Dendritic cell treated with granulocyte-macrophage colony-stimulating factor and Interleukin-4, amounts not matched to agents 40 ng/mL and 50 ng/mL, for 4 days (primary cell): ENCODE results near the gene TRMT6.

Experiments used
- H3K27ac Mint-ChIP-seq: one replicate; pipeline ENCODE4 v1.8.0; 2022; ENCODE audit warnings: mild to moderate bottlenecking, mixed read lengths
- H3K27me3 Mint-ChIP-seq: one replicate; pipeline ENCODE4 v1.8.0; 2022; ENCODE audit warnings: mild to moderate bottlenecking, mixed read lengths
- H3K36me3 Mint-ChIP-seq: one replicate; pipeline ENCODE4 v1.8.0; 2022; ENCODE audit warnings: low read depth, mixed read lengths
- H3K4me1 Mint-ChIP-seq: one replicate; pipeline ENCODE4 v1.8.0; 2022; ENCODE audit warnings: low read depth, mixed read lengths
- H3K4me3 Mint-ChIP-seq: one replicate; pipeline ENCODE4 v1.8.0; 2022; ENCODE audit warnings: mild to moderate bottlenecking, moderate library complexity, mixed read lengths
- H3K9me3 Mint-ChIP-seq: one replicate; pipeline ENCODE4 v1.8.0; 2022; ENCODE audit warnings: mixed read lengths
- intact Hi-C: fragments of 100-400 bp; cut with micrococcal nuclease; formaldehyde crosslinking; loops from one replicate; pipeline ENCODE4 v1.15.0; 2022

Gene TRMT6

DNA sequence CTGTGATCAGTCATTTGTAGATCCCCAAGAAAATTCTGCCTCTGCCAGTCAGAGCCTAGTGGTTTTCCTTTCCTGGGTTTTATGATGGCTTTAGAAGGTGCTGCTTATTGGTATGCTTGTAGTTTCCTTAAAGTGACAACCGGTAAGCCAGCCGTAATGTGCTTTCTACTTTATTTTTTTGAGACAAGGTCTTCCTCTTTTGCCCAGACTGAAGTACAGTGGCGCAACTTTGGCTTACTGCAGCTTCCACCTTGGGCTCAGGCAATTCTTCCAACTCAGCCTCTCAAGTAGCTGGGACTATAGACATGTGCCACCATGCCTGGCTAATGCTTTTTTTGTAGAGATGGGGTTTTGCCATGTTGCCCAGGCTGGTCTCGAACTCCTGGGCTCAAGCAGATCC lies 23.6 kb upstream of the TRMT6 start:
- Mint-ChIP-seq H3K9me3 (no peaks in the 10 kb centered on the region), H3K4me1 (no peaks in the 10 kb centered on the region), H3K4me3 (no peak overlapping the region), H3K27ac (no peak overlapping the region), H3K36me3 (peaks cover 14% of the 10 kb centered on the region), H3K27me3 (no peaks in the 10 kb centered on the region)
- intact Hi-C loops, result no loop called here

GRCh38 chr20:5973172-5973571 lies 22.8 kb upstream of the TRMT6 start:
- Mint-ChIP-seq H3K4me1 (no peaks in the 10 kb centered on the region), H3K4me3 (no peak overlapping the region), H3K36me3 (peaks cover 7% of the 10 kb centered on the region), H3K27me3 (no peaks in the 10 kb centered on the region), H3K27ac (no peak overlapping the region), H3K9me3 (no peaks in the 10 kb centered on the region)
- intact Hi-C loops, result no loop called here

DNA sequence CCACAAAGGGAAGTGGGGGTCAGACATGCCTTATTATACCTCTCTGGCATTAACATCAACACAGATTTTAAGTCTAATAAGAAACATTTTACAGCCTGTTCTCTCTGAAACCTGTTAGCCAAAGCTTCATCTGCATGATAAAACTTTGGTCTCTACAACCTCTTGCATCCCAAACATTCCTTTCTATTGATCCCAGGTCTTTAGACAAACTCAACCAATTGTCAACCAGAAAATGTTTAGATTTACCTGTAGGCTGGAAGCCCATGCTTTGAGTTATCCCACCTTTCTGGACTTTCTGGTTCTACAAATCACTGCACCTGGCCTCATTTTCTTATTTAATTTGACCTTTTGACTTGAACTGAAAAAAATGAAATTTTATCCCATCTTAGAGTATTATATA lies 20.9 kb upstream of the TRMT6 start:
- intact Hi-C loops, result no loop called here
- no peak overlapping the region for H3K4me3 Mint-ChIP-seq
- H3K36me3 Mint-ChIP-seq, result peaks cover 17% of the 10 kb centered on the region
- H3K27me3 Mint-ChIP-seq, result no peaks in the 10 kb centered on the region
- no peaks in the 10 kb centered on the region for H3K4me1 Mint-ChIP-seq
- H3K27ac Mint-ChIP-seq, result no peak overlapping the region
- H3K9me3 Mint-ChIP-seq, result no peaks in the 10 kb centered on the region

DNA sequence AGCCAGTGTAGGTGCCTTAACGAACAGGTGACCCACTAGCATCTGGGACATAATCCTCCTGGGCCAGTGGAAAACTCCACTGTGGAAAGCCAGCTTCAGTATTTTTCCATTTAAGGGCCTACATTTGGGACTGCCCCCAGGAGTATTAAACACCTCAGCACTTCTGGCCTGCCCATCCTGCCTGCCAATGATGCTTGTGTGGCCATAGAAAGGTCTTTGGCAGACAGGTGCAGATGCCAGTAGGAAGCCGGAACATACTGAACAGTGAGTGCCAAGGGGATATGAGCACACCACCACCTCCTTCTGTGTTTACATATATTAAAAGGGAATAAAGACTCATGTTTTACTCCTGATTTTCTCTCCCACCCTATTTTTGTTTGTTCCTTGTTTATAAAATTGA lies 20.0 kb upstream of the TRMT6 start:
- H3K27me3 Mint-ChIP-seq, result no peaks in the 10 kb centered on the region
- H3K9me3 Mint-ChIP-seq, result no peaks in the 10 kb centered on the region
- H3K36me3 Mint-ChIP-seq, result peaks cover 18% of the 10 kb centered on the region
- H3K27ac Mint-ChIP-seq, result no peak overlapping the region
- no peaks in the 10 kb centered on the region for H3K4me1 Mint-ChIP-seq
- H3K4me3 Mint-ChIP-seq, result no peak overlapping the region
- intact Hi-C loops, result no loop called here

- intact Hi-C loops, result no loop called here
Measured at GRCh38 chr20:5969940-5970339, 19.6 kb upstream of the TRMT6 start.

GRCh38 chr20:5969348-5969935 lies 19.1 kb upstream of the TRMT6 start:
- no peaks in the 10 kb centered on the region for H3K9me3 Mint-ChIP-seq
- intact Hi-C loops, result no loop called here
- no peaks in the 10 kb centered on the region for H3K27me3 Mint-ChIP-seq
- no peak overlapping the region for H3K27ac Mint-ChIP-seq
- H3K36me3 Mint-ChIP-seq, result peaks cover 28% of the 10 kb centered on the region
- H3K4me3 Mint-ChIP-seq, result no peak overlapping the region
- no peaks in the 10 kb centered on the region for H3K4me1 Mint-ChIP-seq

More at GRCh38 chr20:5969940-5970339, 19.6 kb upstream of the TRMT6 start:
- H3K27ac Mint-ChIP-seq, result no peak overlapping the region
- H3K4me1 Mint-ChIP-seq, result no peaks in the 10 kb centered on the region
- H3K27me3 Mint-ChIP-seq, result no peaks in the 10 kb centered on the region
- peaks cover 23% of the 10 kb centered on the region for H3K36me3 Mint-ChIP-seq
- H3K9me3 Mint-ChIP-seq, result no peaks in the 10 kb centered on the region
- H3K4me3 Mint-ChIP-seq, result no peak overlapping the region

DNA sequence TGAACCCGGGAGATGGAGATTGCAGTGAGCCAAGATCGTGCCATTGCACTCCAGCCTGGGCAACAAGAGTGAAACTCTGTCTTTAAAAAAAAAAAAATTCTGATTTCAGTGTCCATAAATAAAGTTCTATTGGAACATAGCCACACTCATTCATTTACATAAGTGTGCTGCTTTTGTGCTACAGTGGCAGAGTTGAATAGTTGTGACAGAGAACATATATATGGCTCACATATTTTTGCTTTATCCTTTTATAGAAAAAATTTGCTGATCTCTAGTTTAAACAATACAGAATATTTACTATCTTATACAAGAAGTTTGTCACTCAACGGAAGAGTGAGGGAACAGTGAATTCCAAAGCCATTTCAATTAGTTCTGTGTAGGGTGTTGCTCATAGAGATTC lies 18.1 kb upstream of the TRMT6 start:
- intact Hi-C loops, result no loop called here
- Mint-ChIP-seq H3K4me3 (no peak overlapping the region), H3K9me3 (no peaks in the 10 kb centered on the region), H3K27me3 (no peaks in the 10 kb centered on the region), H3K4me1 (no peaks in the 10 kb centered on the region), H3K36me3 (peaks cover 29% of the 10 kb centered on the region), H3K27ac (no peak overlapping the region)

DNA sequence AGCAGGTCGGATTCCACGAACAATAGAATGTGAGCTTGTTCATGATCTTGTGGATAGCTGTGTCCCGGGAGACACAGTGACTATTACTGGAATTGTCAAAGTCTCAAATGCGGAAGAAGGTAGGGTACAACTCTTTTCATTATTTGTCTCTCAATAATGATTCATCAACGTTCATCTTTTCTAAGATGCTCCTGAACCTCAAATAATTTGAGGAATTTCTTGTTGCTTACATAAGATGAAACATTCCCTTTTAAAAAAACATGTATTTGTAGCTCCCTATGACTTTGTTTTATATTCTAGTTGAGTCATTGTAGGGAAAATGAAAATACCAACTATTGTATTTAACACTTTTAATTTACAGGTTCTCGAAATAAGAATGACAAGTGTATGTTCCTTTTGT lies 17.1 kb upstream of the TRMT6 start:
- H3K27me3 Mint-ChIP-seq, result no peaks in the 10 kb centered on the region
- no peak overlapping the region for H3K27ac Mint-ChIP-seq
- H3K36me3 Mint-ChIP-seq, result peaks cover 29% of the 10 kb centered on the region
- H3K9me3 Mint-ChIP-seq, result no peaks in the 10 kb centered on the region
- H3K4me3 Mint-ChIP-seq, result no peak overlapping the region
- intact Hi-C loops, result no loop called here
- no peaks in the 10 kb centered on the region for H3K4me1 Mint-ChIP-seq

- H3K4me3 Mint-ChIP-seq, result peak overlapping the region; percentile 93
- H3K9me3 Mint-ChIP-seq, result no peaks in the 10 kb centered on the region
- no peaks in the 10 kb centered on the region for H3K27me3 Mint-ChIP-seq
- H3K27ac Mint-ChIP-seq, result peak overlapping the region; percentile 88
- intact Hi-C loops, result loop anchor here (10.0 kb wide), 1 partner anchor 415 kb away; no protein-coding TSS in a partner anchor
- H3K4me1 Mint-ChIP-seq, result peaks cover 47% of the 10 kb centered on the region
- peaks cover 50% of the 10 kb centered on the region for H3K36me3 Mint-ChIP-seq
Measured at GRCh38 chr20:5949943-5950270, 426 bp downstream of the TRMT6 start.

DNA sequence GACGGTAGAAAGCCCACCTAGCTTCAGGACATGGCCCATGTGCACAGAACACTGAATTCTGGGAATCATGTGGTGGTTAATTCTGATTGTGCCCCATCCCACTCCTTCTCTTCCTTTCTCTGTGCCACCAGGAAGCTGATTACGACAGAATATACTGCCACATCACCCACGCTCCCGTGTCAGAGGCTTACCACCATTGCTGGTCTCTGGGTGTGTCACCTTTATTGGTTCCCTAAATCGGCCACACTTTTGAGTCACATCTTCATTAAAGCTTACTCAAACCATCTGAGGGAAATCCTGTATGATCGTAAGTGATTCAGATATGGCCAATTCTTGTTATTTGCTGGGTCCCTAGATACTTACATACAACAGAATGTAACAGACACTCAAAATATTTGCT lies 3.1 kb downstream of the TRMT6 start:
- H3K9me3 Mint-ChIP-seq, result no peaks in the 10 kb centered on the region
- peak overlapping the region; percentile 96 for H3K27ac Mint-ChIP-seq
- peaks cover 75% of the 10 kb centered on the region for H3K36me3 Mint-ChIP-seq
- H3K4me1 Mint-ChIP-seq, result peaks cover 50% of the 10 kb centered on the region
- no peaks in the 10 kb centered on the region for H3K27me3 Mint-ChIP-seq
- H3K4me3 Mint-ChIP-seq, result peak overlapping the region; percentile 58
- intact Hi-C loops, result loop anchor here (10.0 kb wide), 1 partner anchor 412 kb away; no protein-coding TSS in a partner anchor

GRCh38 chr20:5945963-5946362 lies 4.4 kb downstream of the TRMT6 start:
- Mint-ChIP-seq H3K27ac (peak overlapping the region; percentile 96), H3K36me3 (peaks cover 88% of the 10 kb centered on the region), H3K4me3 (no peak overlapping the region), H3K9me3 (no peaks in the 10 kb centered on the region), H3K27me3 (no peaks in the 10 kb centered on the region), H3K4me1 (peaks cover 45% of the 10 kb centered on the region)
- intact Hi-C loops, result loop anchor here (10.0 kb wide), 1 partner anchor 411 kb away; no protein-coding TSS in a partner anchor

DNA sequence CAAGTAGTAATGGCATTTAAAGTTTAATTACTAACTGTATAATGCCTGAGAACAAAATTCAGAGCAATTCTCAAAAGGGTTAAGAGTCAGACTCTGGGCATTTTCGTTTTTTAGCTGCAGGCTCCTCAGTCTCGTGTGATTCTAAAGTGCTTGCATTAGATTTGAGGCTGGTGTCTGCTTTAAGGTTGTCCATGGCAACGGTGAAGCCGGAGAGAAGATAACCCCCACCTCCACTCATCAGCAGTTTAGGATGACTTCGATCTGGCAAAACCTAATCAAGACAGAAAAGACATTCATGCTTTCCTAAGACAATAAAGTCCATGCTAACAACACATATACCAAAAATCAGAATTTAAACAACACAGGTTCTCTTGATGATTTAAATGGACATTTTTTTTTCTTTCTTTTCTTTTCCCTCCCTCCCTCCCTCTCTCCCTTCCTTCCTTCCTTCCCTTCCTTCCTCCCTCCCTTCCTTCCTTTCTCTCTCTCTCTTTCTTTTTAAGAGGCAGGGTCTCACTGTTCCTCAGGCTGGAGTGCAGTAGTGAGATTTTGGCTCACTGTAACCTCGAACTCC lies 11.8 kb downstream of the TRMT6 start:
- H3K9me3 Mint-ChIP-seq, result no peaks in the 10 kb centered on the region
- intact Hi-C loops, result no loop called here
- H3K4me3 Mint-ChIP-seq, result no peak overlapping the region
- peaks cover 6% of the 10 kb centered on the region for H3K4me1 Mint-ChIP-seq
- H3K36me3 Mint-ChIP-seq, result peaks cover 59% of the 10 kb centered on the region
- no peaks in the 10 kb centered on the region for H3K27me3 Mint-ChIP-seq
- no peak overlapping the region for H3K27ac Mint-ChIP-seq

DNA sequence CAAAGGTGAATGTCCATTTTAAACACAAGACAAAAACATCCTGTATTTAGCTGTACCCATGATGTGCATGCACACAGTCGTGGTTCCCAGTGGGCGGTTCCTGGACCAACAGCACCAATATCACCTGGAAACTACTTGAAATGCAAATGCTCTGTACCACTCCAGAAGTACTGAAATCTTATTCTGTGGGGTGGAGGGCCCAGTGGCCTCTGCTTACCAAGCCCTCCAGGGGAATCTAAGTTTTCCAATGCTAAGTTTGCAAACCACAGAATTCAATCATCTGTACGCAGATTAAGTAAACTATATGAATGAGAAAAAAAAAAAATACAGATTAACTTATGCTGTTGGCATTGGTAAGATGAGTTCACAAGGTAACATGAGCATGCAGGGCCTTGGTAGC lies 14.1 kb downstream of the TRMT6 start:
- H3K27me3 Mint-ChIP-seq, result no peaks in the 10 kb centered on the region

GRCh38 chr20:5935384-5935783 lies 14.9 kb downstream of the TRMT6 start:
- H3K4me1 Mint-ChIP-seq, result peaks cover 6% of the 10 kb centered on the region
- no peak overlapping the region for H3K27ac Mint-ChIP-seq
- no peaks in the 10 kb centered on the region for H3K27me3 Mint-ChIP-seq
- H3K4me3 Mint-ChIP-seq, result no peak overlapping the region
- no peaks in the 10 kb centered on the region for H3K9me3 Mint-ChIP-seq
- intact Hi-C loops, result no loop called here
- H3K36me3 Mint-ChIP-seq, result peaks cover 27% of the 10 kb centered on the region

More for the DNA sequence above, 14.1 kb downstream of the TRMT6 start:
- Mint-ChIP-seq H3K36me3 (peaks cover 36% of the 10 kb centered on the region), H3K4me1 (peaks cover 6% of the 10 kb centered on the region), H3K4me3 (no peak overlapping the region), H3K9me3 (no peaks in the 10 kb centered on the region), H3K27ac (no peak overlapping the region)
- intact Hi-C loops, result no loop called here
